CD4-positive, CD25-positive, alpha-beta regulatory T cell (primary cell): ENCODE measurements around the gene CPZ. TPM values are rescaled to one million over a fixed set of nuclear protein-coding genes. Genes with fewer than 3 reads are reported as not detected.
A peak's percentile ranks its signal among the peaks of the same experiment; 100 is the strongest.

Source experiments
- ATAC-seq, 2 donors: fragments of 150-1000 bp; cut with Tn5 transposase; one replicate each; pipeline ENCODE4 v1.10.0; 2021; ENCODE audit warnings: low read depth in 2 of 2, moderate number of reproducible peaks in 2 of 2, moderate library complexity in 1 of 2
- DNase-seq, 3 donors: peaks; one replicate each; pipeline versions ENCODE4 v3.0.0 to v3.0.0-alpha.2; 2012 to 2022; ENCODE audit warnings: mixed read lengths in 1 of 3
- H3K27ac ChIP-seq: one replicate; pipeline ENCODE4 v1.7.0; 2013; ENCODE audit warnings: mild to moderate bottlenecking, low read length; ENCODE audit not compliant: insufficient read depth, poor library complexity, severe bottlenecking
- H3K27me3 ChIP-seq: one replicate; pipeline ENCODE4 v1.7.0; 2013; ENCODE audit warnings: low read length; ENCODE audit not compliant: control insufficient read depth, insufficient read depth
- H3K36me3 ChIP-seq: one replicate; pipeline ENCODE4 v1.7.0; 2013; ENCODE audit warnings: mild to moderate bottlenecking, low read length, moderate library complexity; ENCODE audit not compliant: control insufficient read depth, insufficient read depth
- H3K4me1 ChIP-seq: 2 replicates; pipeline ENCODE4 v1.7.0; 2013; ENCODE audit warnings: mild to moderate bottlenecking, low read length; ENCODE audit not compliant: insufficient read depth, control insufficient read depth, poor library complexity, severe bottlenecking
- H3K4me3 ChIP-seq: one replicate; pipeline ENCODE4 v1.7.0; 2013; ENCODE audit warnings: low read depth, mild to moderate bottlenecking, low read length, moderate library complexity
- H3K9me3 ChIP-seq, 2 experiments: 1 replicate in 1 of 2; 2 replicates in 1 of 2; pipeline ENCODE4 v1.7.0; 2013; ENCODE audit warnings: low read length in 2 of 2, mild to moderate bottlenecking in 1 of 2, moderate library complexity in 1 of 2; ENCODE audit not compliant: control insufficient read depth in 2 of 2
- H3K27ac Mint-ChIP-seq, 3 donors: one replicate each; pipeline ENCODE4 v1.8.0; 2020 to 2022; ENCODE audit warnings: mild to moderate bottlenecking in 3 of 3, mixed read lengths in 3 of 3, moderate library complexity in 2 of 3
- H3K27me3 Mint-ChIP-seq: one replicate; pipeline ENCODE4 v1.8.0; 2022; ENCODE audit warnings: mild to moderate bottlenecking, mixed read lengths
- H3K36me3 Mint-ChIP-seq: one replicate; pipeline ENCODE4 v1.8.0; 2020; ENCODE audit warnings: mixed read lengths
- H3K4me1 Mint-ChIP-seq, 4 donors: one replicate each; pipeline ENCODE4 v1.8.0; 2020 to 2022; ENCODE audit warnings: mixed read lengths in 4 of 4, mild to moderate bottlenecking in 1 of 4
- H3K4me3 Mint-ChIP-seq, 4 donors: one replicate each; pipeline ENCODE4 v1.8.0; 2020 to 2022; ENCODE audit warnings: mild to moderate bottlenecking in 4 of 4, mixed read lengths in 4 of 4, moderate library complexity in 3 of 4
- H3K9me3 Mint-ChIP-seq, 7 donors: one replicate each; pipeline ENCODE4 v1.8.0; 2020 to 2022; ENCODE audit warnings: mixed read lengths in 7 of 7, mild to moderate bottlenecking in 3 of 7, moderate library complexity in 2 of 7
- polyA plus RNA-seq, 4 donors: library from polyadenylated mRNA; unstranded; fragments of 300-500 nt; fragmentation: Illumina TruSeq; gene quantifications; one replicate each; pipeline ENCODE4 v1.2.3, GENCODE V29; 2021
- total RNA-seq: library from RNA; stranded (reverse); gene quantifications from one replicate; pipeline ENCODE4 v1.2.3, GENCODE V29; 2022

Gene CPZ
- total RNA-seq (not detected), polyA plus RNA-seq (not detected)

GRCh38 chr4:8592366-8593263 lies at the start of gene CPZ:
TSS of gene CPZ (plus strand) at chr4:8592765. CDS start at chr4:8592834, 69 bp downstream.
- Histone ChIP-seq H3K4me1 (no peaks in the 10 kb centered on the region), H3K27me3 (no peaks in the 10 kb centered on the region), H3K27ac (no peak within 1 kb of the TSS), H3K4me3 (no peak within 1 kb of the TSS), H3K36me3 (no peaks in the 10 kb centered on the region), H3K9me3 (no peaks in the 10 kb centered on the region)
- Mint-ChIP-seq H3K4me1 (no peaks in the 10 kb centered on the region), H3K27ac (no peak within 1 kb of the TSS), H3K27me3 (peaks cover 39% of the 10 kb centered on the region), H3K36me3 (no peaks in the 10 kb centered on the region), H3K4me3 (no peak within 1 kb of the TSS), H3K9me3 (peaks cover 0 to 3% (median 0%) of the 10 kb centered on the region in 7 donors)
- ATAC-seq (no peak), DNase-seq (no peak)

GRCh38 chr4:8542776-8543525 lies 49.6 kb upstream of the CPZ start:
- Histone ChIP-seq H3K4me1 (peaks cover 5% of the 10 kb centered on the region), H3K27ac (no peak overlapping the region), H3K36me3 (no peaks in the 10 kb centered on the region), H3K4me3 (no peak overlapping the region), H3K27me3 (no peaks in the 10 kb centered on the region), H3K9me3 (no peaks in the 10 kb centered on the region)
- no peak for DNase-seq
- Mint-ChIP-seq H3K4me1 (peaks cover 0 to 17% (median 4%) of the 10 kb centered on the region in 4 donors), H3K27ac (no peak overlapping the region), H3K27me3 (peaks cover 4% of the 10 kb centered on the region), H3K4me3 (no peak overlapping the region), H3K9me3 (peaks cover 0 to 1% (median 0%) of the 10 kb centered on the region in 7 donors), H3K36me3 (no peaks in the 10 kb centered on the region)
- no peak for ATAC-seq

- H3K27ac Mint-ChIP-seq, result no peak overlapping the region
- peaks cover 0 to 17% (median 4%) of the 10 kb centered on the region in 4 donors for H3K4me1 Mint-ChIP-seq
- peaks cover 0 to 1% (median 0%) of the 10 kb centered on the region in 7 donors for H3K9me3 Mint-ChIP-seq
- Histone ChIP-seq H3K4me3 (no peak overlapping the region), H3K27me3 (no peaks in the 10 kb centered on the region), H3K36me3 (no peaks in the 10 kb centered on the region), H3K9me3 (no peaks in the 10 kb centered on the region), H3K27ac (no peak overlapping the region), H3K4me1 (peaks cover 5% of the 10 kb centered on the region)
- DNase-seq (no peak), ATAC-seq (no peak)
- H3K4me3 Mint-ChIP-seq, result peak overlapping the region in 1 of 4 donors; percentile 0
- peaks cover 4% of the 10 kb centered on the region for H3K27me3 Mint-ChIP-seq
- H3K36me3 Mint-ChIP-seq, result no peaks in the 10 kb centered on the region
Measured at GRCh38 chr4:8543623-8544022, 48.9 kb upstream of the CPZ start.

- Mint-ChIP-seq H3K27ac (no peak overlapping the region), H3K36me3 (no peaks in the 10 kb centered on the region), H3K4me3 (peak overlapping the region in 1 of 4 donors; percentile 0), H3K27me3 (peaks cover 4% of the 10 kb centered on the region), H3K4me1 (peaks cover 0 to 12% (median 4%) of the 10 kb centered on the region in 4 donors), H3K9me3 (peaks cover 0 to 1% (median 0%) of the 10 kb centered on the region in 7 donors)
- no peaks in the 10 kb centered on the region for H3K27me3 ChIP-seq
- no peaks in the 10 kb centered on the region for H3K36me3 ChIP-seq
- DNase-seq (no peak), ATAC-seq (no peak)
- H3K27ac ChIP-seq, result no peak overlapping the region
- H3K4me1 ChIP-seq, result peaks cover 5% of the 10 kb centered on the region
- H3K9me3 ChIP-seq, result no peaks in the 10 kb centered on the region
- no peak overlapping the region for H3K4me3 ChIP-seq
Measured at GRCh38 chr4:8544282-8544681, 48.3 kb upstream of the CPZ start.

- Mint-ChIP-seq H3K4me3 (no peak overlapping the region), H3K27me3 (peaks cover 4% of the 10 kb centered on the region), H3K4me1 (peaks cover 0 to 6% (median 2%) of the 10 kb centered on the region in 4 donors), H3K36me3 (no peaks in the 10 kb centered on the region), H3K9me3 (peaks cover 0 to 1% (median 0%) of the 10 kb centered on the region in 7 donors), H3K27ac (no peak overlapping the region)
- H3K4me3 ChIP-seq, result no peak overlapping the region
- ATAC-seq (no peak), DNase-seq (no peak)
- no peaks in the 10 kb centered on the region for H3K27me3 ChIP-seq
- H3K9me3 ChIP-seq, result no peaks in the 10 kb centered on the region
- peaks cover 5% of the 10 kb centered on the region for H3K4me1 ChIP-seq
- no peaks in the 10 kb centered on the region for H3K36me3 ChIP-seq
- no peak overlapping the region for H3K27ac ChIP-seq
Measured at GRCh38 chr4:8544741-8545438, 47.7 kb upstream of the CPZ start.

GRCh38 chr4:8545439-8545765 lies 47.2 kb upstream of the CPZ start:
- Mint-ChIP-seq H3K27ac (no peak overlapping the region), H3K4me1 (peaks cover 0 to 1% (median 0%) of the 10 kb centered on the region in 4 donors), H3K27me3 (peaks cover 4% of the 10 kb centered on the region), H3K4me3 (no peak overlapping the region), H3K36me3 (no peaks in the 10 kb centered on the region), H3K9me3 (peaks cover 0 to 1% (median 0%) of the 10 kb centered on the region in 7 donors)
- no peaks in the 10 kb centered on the region for H3K36me3 ChIP-seq
- no peak overlapping the region for H3K27ac ChIP-seq
- no peaks in the 10 kb centered on the region for H3K27me3 ChIP-seq
- peaks cover 1% of the 10 kb centered on the region for H3K4me1 ChIP-seq
- H3K4me3 ChIP-seq, result no peak overlapping the region
- ATAC-seq, result no peak
- DNase-seq, result no peak
- H3K9me3 ChIP-seq, result no peaks in the 10 kb centered on the region

- ATAC-seq (no peak), DNase-seq (no peak)
- Mint-ChIP-seq H3K9me3 (peaks cover 0 to 1% (median 0%) of the 10 kb centered on the region in 7 donors), H3K4me1 (no peaks in the 10 kb centered on the region), H3K4me3 (no peak overlapping the region), H3K27ac (no peak overlapping the region), H3K27me3 (peaks cover 4% of the 10 kb centered on the region), H3K36me3 (no peaks in the 10 kb centered on the region)
- H3K27me3 ChIP-seq, result no peaks in the 10 kb centered on the region
- no peak overlapping the region for H3K4me3 ChIP-seq
- H3K4me1 ChIP-seq, result no peaks in the 10 kb centered on the region
- no peaks in the 10 kb centered on the region for H3K9me3 ChIP-seq
- no peaks in the 10 kb centered on the region for H3K36me3 ChIP-seq
- H3K27ac ChIP-seq, result no peak overlapping the region
Measured at GRCh38 chr4:8546766-8547107, 45.8 kb upstream of the CPZ start.
